GM19025 (cell line): ENCODE results near the gene DNAJC13.

Source experiments
- ATAC-seq: cut with Tn5 transposase; IDR thresholded peaks from one replicate; pipeline ENCODE4 v1.9.1; 2021; ENCODE audit warnings: mild to moderate bottlenecking, low read depth, moderate library complexity; ENCODE audit not compliant: unreplicated experiment

DNAJC13 gene

DNA sequence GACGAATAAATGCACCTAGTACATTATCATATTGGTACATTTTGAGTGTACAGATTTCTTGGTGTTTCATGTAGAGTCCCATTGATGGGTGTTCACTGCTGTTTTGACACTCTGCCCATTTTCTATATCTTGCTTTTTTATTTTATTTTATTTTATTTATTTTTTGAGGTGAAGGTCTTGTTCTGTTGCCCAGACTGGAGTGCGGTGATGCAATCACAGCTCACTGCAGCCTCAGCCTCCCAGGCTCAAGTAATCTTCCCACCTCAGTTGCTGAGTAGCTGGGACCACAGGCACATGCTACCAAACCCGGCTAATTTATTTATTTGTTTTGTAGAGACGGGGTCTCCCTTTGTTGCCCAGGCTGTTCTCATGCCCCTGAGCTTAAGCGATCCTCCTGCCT lies 44.2 kb downstream of the DNAJC13 start:
- no peak for ATAC-seq

DNA sequence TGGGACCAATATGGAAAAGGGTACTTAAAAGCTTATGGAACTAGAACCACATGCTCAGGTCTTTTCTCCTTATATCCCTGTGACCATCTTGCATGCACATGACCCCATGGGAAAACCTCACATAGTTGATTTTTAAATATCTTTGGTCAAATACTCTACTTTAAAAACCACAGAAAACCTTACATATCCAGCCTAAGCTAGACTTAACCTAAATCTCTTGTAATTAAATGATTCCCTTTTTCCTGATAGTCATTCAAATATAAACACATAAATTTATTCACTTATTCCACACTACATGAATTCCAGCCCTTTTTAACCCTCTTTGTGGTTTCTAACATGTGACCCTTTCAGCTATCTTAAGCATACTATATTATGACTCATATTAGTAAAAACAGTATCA lies 46.8 kb downstream of the DNAJC13 start:
- no peak for ATAC-seq

DNA sequence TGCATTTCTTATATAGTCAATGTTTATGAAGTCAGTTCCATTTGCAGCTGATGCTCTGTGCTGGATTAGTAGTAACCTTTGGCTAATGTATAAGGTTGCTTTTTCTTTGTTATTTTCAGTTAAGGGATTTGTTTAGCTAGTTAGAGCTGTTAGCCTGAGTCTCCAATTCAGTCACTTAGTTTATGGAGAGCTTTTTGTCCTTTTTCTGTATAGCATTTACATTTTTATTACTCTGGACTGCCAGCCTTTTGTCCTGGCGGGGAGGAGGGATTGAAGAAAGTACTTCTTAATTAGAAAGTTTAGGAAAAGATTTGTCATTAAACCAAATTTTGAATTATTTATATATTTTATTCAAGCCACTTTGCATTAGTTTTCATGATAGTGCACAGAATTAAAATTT lies 52.0 kb downstream of the DNAJC13 start:
- ATAC-seq: no peak

- ATAC-seq: no peak
Observed at GRCh38 chr3:132486099-132486498, 68.8 kb downstream of the DNAJC13 start.

DNA sequence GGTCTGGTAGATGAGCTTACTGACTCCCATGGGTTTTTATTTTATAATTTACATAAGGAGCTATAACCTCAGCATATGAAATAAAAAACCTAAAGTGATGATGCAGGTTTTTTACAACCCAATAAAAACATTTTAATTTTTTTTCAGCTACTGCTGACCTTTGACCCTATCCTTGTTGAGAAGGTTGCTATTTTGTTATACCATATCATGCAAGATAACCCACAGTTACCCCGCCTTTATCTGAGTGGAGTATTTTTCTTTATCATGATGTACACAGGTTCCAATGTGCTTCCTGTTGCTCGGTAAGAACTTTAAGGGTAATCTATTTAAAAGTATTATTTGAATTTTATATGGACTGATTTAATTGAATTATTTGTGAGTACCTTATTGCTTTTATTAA lies 70.8 kb downstream of the DNAJC13 start:
- no peak for ATAC-seq

- no peak for ATAC-seq
Observed at GRCh38 chr3:132499071-132499470, 81.8 kb downstream of the DNAJC13 start.

DNA sequence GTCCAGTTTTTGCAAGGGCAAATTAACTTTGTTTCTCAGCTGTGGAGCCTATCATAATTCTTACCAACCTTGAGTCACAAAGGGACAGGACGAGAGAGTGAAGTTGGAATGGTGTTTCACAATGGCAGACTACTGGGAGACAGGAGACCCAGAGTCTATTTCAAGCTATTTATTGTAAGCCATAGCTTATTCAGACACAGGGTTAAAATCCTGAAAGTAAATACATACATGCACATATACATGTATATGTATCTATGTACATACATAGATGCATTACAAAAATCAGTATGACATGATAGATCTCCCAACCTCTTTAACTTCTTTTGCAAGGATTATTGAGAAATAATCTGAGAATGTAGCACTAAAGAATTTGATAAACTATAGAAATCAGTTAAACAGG lies 86.3 kb downstream of the DNAJC13 start:
- ATAC-seq: no peak

- ATAC-seq: no peak
Observed at GRCh38 chr3:132504375-132504933, 87.2 kb downstream of the DNAJC13 start.

- ATAC-seq: no peak
Observed at GRCh38 chr3:132507657-132508056, 90.4 kb downstream of the DNAJC13 start.

DNA sequence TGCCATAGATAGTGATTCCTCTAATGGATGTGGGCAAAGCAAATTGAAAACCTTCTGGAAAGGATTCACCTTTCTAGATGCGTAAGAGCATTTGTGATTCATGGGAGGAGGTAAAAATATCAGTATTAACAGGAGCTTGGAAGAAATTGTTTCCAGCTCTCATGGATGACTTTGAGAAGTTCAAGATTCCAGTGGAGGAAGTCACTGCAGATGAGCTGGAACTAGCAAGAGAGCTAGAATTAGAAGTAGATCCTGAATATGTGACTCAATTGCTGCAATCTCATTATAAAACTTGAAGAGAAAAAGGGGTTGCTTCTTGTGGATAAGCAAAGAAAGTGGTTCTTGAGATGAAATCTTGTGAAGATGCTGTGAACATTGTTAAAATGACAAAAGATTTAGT lies 91.8 kb downstream of the DNAJC13 start:
- ATAC-seq: no peak

- ATAC-seq: no peak
Observed at GRCh38 chr3:132509506-132509905, 92.2 kb downstream of the DNAJC13 start.

DNA sequence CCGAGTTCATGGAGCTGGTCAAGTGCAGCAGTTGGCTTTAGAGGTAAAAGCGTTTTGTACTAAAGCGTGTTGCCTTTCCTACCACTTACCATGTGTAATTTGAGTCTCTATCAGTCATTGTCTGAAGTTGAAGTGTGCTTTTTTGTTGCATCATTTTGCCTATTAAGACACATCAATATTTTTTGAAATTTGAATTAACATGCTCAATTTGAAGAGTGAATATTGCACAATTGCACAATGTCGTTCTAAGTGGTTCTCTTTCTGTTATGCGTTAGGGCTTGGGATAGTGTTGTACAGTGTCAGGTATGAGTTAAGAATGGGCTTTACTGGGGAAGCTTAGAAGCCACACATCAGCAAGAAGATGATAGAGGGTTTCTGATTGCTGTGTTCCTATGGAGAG lies 95.8 kb downstream of the DNAJC13 start:
- no peak for ATAC-seq

GRCh38 chr3:132517311-132517710 lies 100.0 kb downstream of the DNAJC13 start:
- no peak for ATAC-seq

DNA sequence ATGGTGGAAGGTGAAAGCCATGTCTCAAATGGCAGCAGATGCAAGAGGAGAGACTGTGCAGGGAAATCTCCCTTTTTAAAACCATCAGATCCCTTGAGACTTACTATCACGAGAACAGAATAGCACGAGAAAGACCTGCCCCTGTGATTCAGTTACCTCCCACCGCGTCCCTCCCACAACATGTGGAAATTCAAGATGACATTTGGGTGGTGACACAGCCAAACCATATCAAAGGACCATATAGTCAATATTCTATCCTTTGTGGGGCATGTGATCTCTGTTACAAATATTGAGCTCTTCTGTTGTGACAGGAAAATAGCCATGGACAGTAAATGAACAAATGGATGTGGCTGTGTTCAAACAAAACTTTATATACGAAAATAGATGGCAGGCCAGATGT lies 102.6 kb downstream of the DNAJC13 start:
- no peak for ATAC-seq

DNA sequence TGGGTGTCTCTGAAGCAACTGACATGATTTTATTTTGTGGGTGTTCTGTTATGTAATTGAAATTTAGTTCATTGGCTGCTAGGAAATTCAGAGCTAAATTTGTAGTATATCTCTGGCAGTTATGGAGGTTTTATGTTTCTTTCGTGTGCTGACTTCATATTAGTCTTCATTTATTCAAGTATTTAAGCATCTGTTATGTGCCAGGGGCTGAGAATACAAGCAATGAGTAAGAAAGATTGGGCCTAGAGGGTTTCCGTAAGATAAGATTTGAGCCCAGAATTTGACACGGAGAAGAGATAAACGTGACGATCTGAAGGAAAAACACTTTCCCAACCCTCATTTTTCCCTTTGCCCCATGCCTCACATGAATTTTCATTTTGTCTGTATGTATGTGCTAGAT lies 104.6 kb downstream of the DNAJC13 start:
- ATAC-seq: no peak

DNA sequence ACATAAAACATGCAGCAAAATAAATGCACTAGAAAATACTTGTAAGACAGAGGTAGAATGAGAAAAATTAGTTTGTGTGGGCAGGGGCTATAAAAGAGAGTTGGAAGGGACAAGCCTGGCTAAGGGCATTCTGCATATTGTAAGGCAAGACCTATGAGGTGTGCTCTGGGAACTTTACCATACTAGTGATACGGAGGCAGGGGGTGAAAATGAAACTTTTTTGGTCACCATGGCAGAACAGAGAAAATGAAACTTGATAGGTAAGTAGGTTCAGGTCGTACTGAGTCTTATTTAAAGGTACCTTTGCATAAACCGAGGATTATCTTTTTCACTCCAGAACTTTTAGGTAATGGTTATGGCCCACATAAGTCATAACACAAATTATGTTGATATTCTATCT lies 105.1 kb downstream of the DNAJC13 start:
- peak; percentile 90 for ATAC-seq

- ATAC-seq: no peak
Observed at GRCh38 chr3:132530624-132531023, 113.3 kb downstream of the DNAJC13 start.

- ATAC-seq: no peak
Observed at GRCh38 chr3:132535575-132536441, 118.5 kb downstream of the DNAJC13 start.

DNA sequence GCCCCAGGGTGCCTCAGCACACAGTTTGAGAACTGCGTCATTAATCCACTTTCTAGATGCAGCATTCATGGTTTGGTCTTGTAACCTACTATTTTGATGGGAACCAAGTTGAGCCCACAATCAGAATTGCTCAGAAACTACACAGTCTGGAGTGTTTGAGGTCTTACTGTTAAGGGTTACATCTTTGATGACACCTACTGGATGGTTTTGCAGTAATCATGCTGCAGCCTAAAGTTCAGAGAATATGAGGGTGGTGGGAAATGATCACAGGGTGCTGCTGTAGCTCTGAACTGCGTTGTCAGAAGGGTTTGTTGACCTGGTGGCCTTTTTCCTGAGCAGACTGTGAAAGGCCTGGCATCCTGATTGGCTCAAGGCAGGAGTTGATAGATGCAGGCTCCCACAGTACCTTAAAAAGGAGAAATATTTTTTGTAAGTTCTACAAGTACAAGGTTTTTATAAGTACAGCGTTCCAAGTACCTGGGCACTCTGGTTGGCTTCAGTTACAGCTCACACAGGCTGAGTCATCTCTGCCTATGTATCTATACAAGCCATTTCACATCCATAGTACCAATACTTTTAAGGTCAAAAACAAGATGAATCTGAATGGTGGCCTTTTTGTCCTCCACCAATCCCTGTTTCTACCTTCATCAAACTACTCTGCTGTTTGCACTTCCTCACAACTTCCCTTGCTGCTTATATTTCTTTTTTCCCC lies 119.3 kb downstream of the DNAJC13 start:
- ATAC-seq: no peak

GRCh38 chr3:132537297-132537696 lies 120.0 kb downstream of the DNAJC13 start:
- no peak for ATAC-seq

DNA sequence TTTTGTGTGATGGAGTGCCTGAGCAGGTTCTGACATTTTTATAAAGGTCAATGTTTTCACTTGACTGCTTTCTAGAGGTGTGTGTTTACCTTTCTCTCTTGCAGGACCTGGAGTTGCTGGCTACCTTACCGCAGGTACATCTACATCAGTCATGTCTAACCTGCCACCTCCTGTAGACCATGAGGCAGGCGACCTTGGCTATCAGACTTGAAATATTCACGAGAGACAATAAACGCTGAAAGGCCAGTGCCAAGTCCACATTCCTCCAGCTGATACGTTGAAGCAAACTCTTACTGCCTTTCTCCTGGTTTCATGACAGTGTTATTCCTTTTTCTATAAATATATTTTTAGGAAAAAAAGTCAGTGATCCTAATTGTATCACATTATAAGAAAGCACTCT lies 120.8 kb downstream of the DNAJC13 start:
- no peak for ATAC-seq

- ATAC-seq: no peak
Observed at GRCh38 chr3:132539681-132540080, 122.4 kb downstream of the DNAJC13 start.
